HCT116 (cell line): ENCODE data around the gene MSMB.

ENCODE experiments used
- CBX3 ChIP-seq: IDR thresholded peaks from 2 replicates; pipeline ENCODE4 v1.6.1; 2012; ENCODE audit warnings: low read depth
- CTCF ChIP-seq, 3 experiments: fragments of 200-600 bp in 1 of 3; sonication (generic) in 1 of 3; IDR thresholded peaks in 2 of 3; conservative IDR thresholded peaks in 1 of 3; 2 replicates each; pipeline ENCODE4 v1.5.1; 2012 to 2017; ENCODE audit warnings: low read depth in 2 of 3, low read length in 2 of 3, antibody characterized with exemption in 1 of 3, borderline replicate concordance in 1 of 3, control low read depth in 1 of 3, mild to moderate bottlenecking in 1 of 3, mixed read lengths in 1 of 3, mixed run types in 1 of 3, moderate library complexity in 1 of 3; ENCODE audit not compliant: insufficient read depth in 1 of 3
- EZH2 ChIP-seq: fragments of 200-600 bp; sonication (generic); IDR thresholded peaks from 2 replicates; pipeline ENCODE4 v1.6.1; 2017; ENCODE audit warnings: antibody characterized with exemption, mixed run types
- JUND ChIP-seq: IDR thresholded peaks from 2 replicates; pipeline ENCODE4 v1.6.1; 2012
- MAX ChIP-seq: IDR thresholded peaks from 2 replicates; pipeline ENCODE4 v1.6.1; 2012
- POLR2A ChIP-seq: IDR thresholded peaks from 2 replicates; pipeline ENCODE4 v1.7.0; 2011; ENCODE audit warnings: borderline replicate concordance; ENCODE audit not compliant: insufficient read depth, insufficient read length; ENCODE audit errors: extremely low read depth
- POLR2AphosphoS5 ChIP-seq: IDR thresholded peaks from 2 replicates; pipeline ENCODE4 v1.6.1; 2011; ENCODE audit warnings: mild to moderate bottlenecking, low read depth, low read length, moderate library complexity
- YY1 ChIP-seq: IDR thresholded peaks from 2 replicates; pipeline ENCODE4 v1.6.1; 2011; ENCODE audit warnings: low read length, low read depth, moderate library complexity, mild to moderate bottlenecking; ENCODE audit not compliant: insufficient replicate concordance; ENCODE audit errors: extremely low read depth
- ZNF274 ChIP-seq: fragments of 200-500 bp; sonication (Bioruptor generic); IDR thresholded peaks from 2 replicates; pipeline ENCODE4 v1.6.1; 2014; ENCODE audit warnings: mild to moderate bottlenecking, low read depth, low read length, inconsistent platforms

- TF ChIP-seq CBX3 (no peak), POLR2AphosphoS5 (no peak), CTCF (IDR thresholded peaks at IDR 0.05 in 2 of 3, conservative IDR thresholded peaks at IDR 0.05 in 1 of 3; ENCODE audit: borderline replicate concordance in 1 of 3, insufficient read depth in 1 of 3, low read depth in 2 of 3, low read length in 2 of 3) (no peak), EZH2 (no peak), MAX (no peak), JUND (no peak), POLR2A (no peak), ZNF274 (no peak), YY1 (no peak)
Observed at GRCh38 chr10:46014683-46015405, 31.2 kb downstream of the MSMB start.
